22Rv1 (cell line): ENCODE results near the gene BEGAIN.

Experiments
- H3K27ac ChIP-seq: fragments of 450-650 bp; 2 replicates; pipeline ENCODE4 v1.5.1; 2017
- CTCF ChIP-seq: fragments of 450-650 bp; IDR thresholded peaks from 2 replicates; pipeline ENCODE4 v1.5.1; 2017; ENCODE audit warnings: mild to moderate bottlenecking
- ZFX ChIP-seq: fragments of 450-650 bp; IDR thresholded peaks from 2 replicates; pipeline ENCODE4 v1.6.1; 2017; ENCODE audit warnings: antibody characterized with exemption, borderline replicate concordance

The BEGAIN gene

GRCh38 chr14:100536721-100537445, 50.3 kb downstream of the BEGAIN start:
- TF ChIP-seq ZFX (no peak), CTCF (no peak)

GRCh38 chr14:100536121-100536510, 51.1 kb downstream of the BEGAIN start:
- no peak overlapping the region for H3K27ac ChIP-seq
- TF ChIP-seq CTCF (no peak), ZFX (no peak)

More at GRCh38 chr14:100536721-100537445, 50.3 kb downstream of the BEGAIN start:
- H3K27ac ChIP-seq: no peak overlapping the region

GRCh38 chr14:100535287-100536120, 51.7 kb downstream of the BEGAIN start:
- H3K27ac ChIP-seq: no peak overlapping the region
- no peak for TF ChIP-seq ZFX
- TF ChIP-seq CTCF: no peak

GRCh38 chr14:100534528-100535286, 52.5 kb downstream of the BEGAIN start:
- TF ChIP-seq CTCF: no peak
- TF ChIP-seq ZFX: no peak
- H3K27ac ChIP-seq: no peak overlapping the region

GRCh38 chr14:100533656-100534485, 53.3 kb downstream of the BEGAIN start:
- no peak overlapping the region for H3K27ac ChIP-seq
- TF ChIP-seq ZFX: no peak
- no peak for TF ChIP-seq CTCF

GRCh38 chr14:100532906-100533655, 54.1 kb downstream of the BEGAIN start:
- TF ChIP-seq ZFX (no peak), CTCF (no peak)

More at GRCh38 chr14:100532906-100533655, 54.1 kb downstream of the BEGAIN start:
- no peak overlapping the region for H3K27ac ChIP-seq
